Measurements from ENCODE around the gene LRTM1. TPM values are rescaled to one million over a fixed set of nuclear protein-coding genes. Genes with fewer than 3 reads are reported as not detected.

The LRTM1 gene
- not detected for total RNA-seq

- DNase-seq (ENCODE audit: low spot score): no peak
Measured at GRCh38 chr3:54928046-54928770, at the start of gene LRTM1. TSS of gene LRTM1 (minus strand) at chr3:54928059. CDS start at chr3:54927911, 148 bp downstream.

- no peak for DNase-seq (ENCODE audit: low spot score)
Measured at GRCh38 chr3:54977439-54977838, 49.6 kb upstream of the LRTM1 start.

GRCh38 chr3:54970895-54971294, 43.0 kb upstream of the LRTM1 start:
- DNase-seq (ENCODE audit: low spot score): no peak

- no peak for DNase-seq (ENCODE audit: low spot score)
Measured at GRCh38 chr3:54969652-54970051, 41.8 kb upstream of the LRTM1 start.

GRCh38 chr3:54968546-54969172, 40.8 kb upstream of the LRTM1 start:
- DNase-seq (ENCODE audit: low spot score): no peak

- DNase-seq (ENCODE audit: low spot score): no peak
Measured at GRCh38 chr3:54967731-54968161, 39.9 kb upstream of the LRTM1 start.

- no peak for DNase-seq (ENCODE audit: low spot score)
Measured at GRCh38 chr3:54966979-54967378, 39.1 kb upstream of the LRTM1 start.

GRCh38 chr3:54965746-54966145, 37.9 kb upstream of the LRTM1 start:
- DNase-seq (ENCODE audit: low spot score): no peak

- DNase-seq (ENCODE audit: low spot score): no peak
Measured at GRCh38 chr3:54964081-54964480, 36.2 kb upstream of the LRTM1 start.

GRCh38 chr3:54963641-54964040, 35.8 kb upstream of the LRTM1 start:
- DNase-seq (ENCODE audit: low spot score): no peak

GRCh38 chr3:54962200-54962599, 34.3 kb upstream of the LRTM1 start:
- DNase-seq (ENCODE audit: low spot score): no peak

- DNase-seq (ENCODE audit: low spot score): no peak
Measured at GRCh38 chr3:54960701-54961100, 32.8 kb upstream of the LRTM1 start.

- DNase-seq (ENCODE audit: low spot score): no peak
Measured at GRCh38 chr3:54960082-54960481, 32.2 kb upstream of the LRTM1 start.

GRCh38 chr3:54957711-54958110, 29.9 kb upstream of the LRTM1 start:
- DNase-seq (ENCODE audit: low spot score): no peak

GRCh38 chr3:54955941-54956340, 28.1 kb upstream of the LRTM1 start:
- DNase-seq (ENCODE audit: low spot score): no peak

GRCh38 chr3:54955496-54955895, 27.6 kb upstream of the LRTM1 start:
- no peak for DNase-seq (ENCODE audit: low spot score)

GRCh38 chr3:54954521-54954920, 26.7 kb upstream of the LRTM1 start:
- DNase-seq (ENCODE audit: low spot score): no peak

- peak; percentile 16 for DNase-seq (ENCODE audit: low spot score)
Measured at GRCh38 chr3:54954022-54954421, 26.2 kb upstream of the LRTM1 start.

GRCh38 chr3:54951405-54951804, 23.5 kb upstream of the LRTM1 start:
- peak; percentile 77 for DNase-seq (ENCODE audit: low spot score)

GRCh38 chr3:54950391-54951003, 22.6 kb upstream of the LRTM1 start:
- DNase-seq (ENCODE audit: low spot score): no peak

GRCh38 chr3:54949491-54950044, 21.7 kb upstream of the LRTM1 start:
- no peak for DNase-seq (ENCODE audit: low spot score)

GRCh38 chr3:54941690-54942362, 14.0 kb upstream of the LRTM1 start:
- no peak for DNase-seq (ENCODE audit: low spot score)
